DLD1 (cell line): ENCODE measurements around the gene ETV5.

ENCODE experiments used
- in situ Hi-C: cut with HindIII; loops from 2 replicates; pipeline ENCODE4 v1.10.0; 2017; ENCODE audit warnings: low sequenced_read_pairs

Gene ETV5

GRCh38 chr3:186070133-186070532, 38.8 kb downstream of the ETV5 start:
- in situ Hi-C loops: no loop called here

- in situ Hi-C loops: no loop called here
These were observed 39.7 kb downstream of the ETV5 start for GRCh38 chr3:186069199-186069598.

GRCh38 chr3:186068243-186068552, 40.7 kb downstream of the ETV5 start:
- in situ Hi-C loops: no loop called here

- in situ Hi-C loops: no loop called here
These were observed 41.3 kb downstream of the ETV5 start for GRCh38 chr3:186067360-186068242.

GRCh38 chr3:186060222-186060621, 48.7 kb downstream of the ETV5 start:
- in situ Hi-C loops: no loop called here

GRCh38 chr3:186059192-186059591, 49.7 kb downstream of the ETV5 start:
- in situ Hi-C loops: no loop called here

- in situ Hi-C loops: no loop called here
These were observed 50.7 kb downstream of the ETV5 start for GRCh38 chr3:186058225-186058624.

- in situ Hi-C loops: no loop called here
These were observed 51.3 kb downstream of the ETV5 start for GRCh38 chr3:186057594-186057993.

GRCh38 chr3:186054792-186055352, 54.0 kb downstream of the ETV5 start:
- in situ Hi-C loops: no loop called here

- in situ Hi-C loops: no loop called here
These were observed 54.7 kb downstream of the ETV5 start for GRCh38 chr3:186053954-186054791.

- in situ Hi-C loops: no loop called here
These were observed 56.6 kb downstream of the ETV5 start for GRCh38 chr3:186052096-186052840.

- in situ Hi-C loops: no loop called here
These were observed 59.9 kb downstream of the ETV5 start for GRCh38 chr3:186049001-186049400.

GRCh38 chr3:186048119-186048518, 60.8 kb downstream of the ETV5 start:
- in situ Hi-C loops: no loop called here

GRCh38 chr3:186046838-186047237, 62.1 kb downstream of the ETV5 start:
- in situ Hi-C loops: no loop called here

- in situ Hi-C loops: loop anchor here (5.0 kb wide), 1 partner anchor 182 kb away; no protein-coding TSS in a partner anchor
These were observed 63.9 kb downstream of the ETV5 start for GRCh38 chr3:186044968-186045367.

GRCh38 chr3:186044427-186044826, 64.5 kb downstream of the ETV5 start:
- in situ Hi-C loops: loop anchor here (5.0 kb wide), 1 partner anchor 183 kb away; no protein-coding TSS in a partner anchor

GRCh38 chr3:186042521-186043202, 66.2 kb downstream of the ETV5 start:
- in situ Hi-C loops: loop anchor here (5.0 kb wide), 1 partner anchor 185 kb away; no protein-coding TSS in a partner anchor

GRCh38 chr3:186042036-186042435, 66.9 kb downstream of the ETV5 start:
- in situ Hi-C loops: loop anchor here (5.0 kb wide), 1 partner anchor 185 kb away; no protein-coding TSS in a partner anchor

GRCh38 chr3:186038360-186038759, 70.5 kb downstream of the ETV5 start:
- in situ Hi-C loops: no loop called here

GRCh38 chr3:186035277-186035676, 73.6 kb downstream of the ETV5 start:
- in situ Hi-C loops: no loop called here
